Retinal pigment epithelial cell (primary cell): Measurements from ENCODE around the gene SIPA1L3.

ENCODE experiments used
- DNase-seq: peaks from one replicate; pipeline ENCODE4 v3.0.0-alpha.2; 2010; ENCODE audit warnings: low read depth
- H3K4me3 ChIP-seq: 2 replicates; pipeline ENCODE4 v1.5.1; 2011; ENCODE audit warnings: mild to moderate bottlenecking, low read length, control low read depth, moderate library complexity
- TF ChIP-seq, protein P1 (sequence below): conservative IDR thresholded peaks from 2 replicates; pipeline ENCODE4 v1.5.1; 2011; ENCODE audit warnings: low read depth, low read length, control low read depth, inconsistent platforms

The SIPA1L3 gene

DNA sequence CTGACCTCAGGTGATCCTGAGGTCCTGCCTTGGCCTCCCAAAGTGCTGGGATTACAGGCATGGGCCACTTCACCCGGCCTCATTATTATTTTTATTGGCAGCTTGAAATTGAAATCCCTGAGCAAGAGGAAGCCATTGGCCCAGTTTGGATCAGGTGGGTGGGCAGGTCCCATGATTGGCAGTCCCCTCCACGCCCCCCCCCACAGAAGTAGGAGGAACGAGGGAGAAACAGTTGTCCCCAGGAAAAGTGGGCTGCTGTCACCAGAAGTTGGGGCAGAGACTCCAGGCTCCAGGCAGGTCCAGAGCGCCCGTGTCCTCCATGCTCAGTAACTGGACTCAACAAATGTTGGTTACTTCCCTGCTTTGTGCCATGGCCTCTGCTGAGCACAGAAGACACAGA lies 70.4 kb downstream of the SIPA1L3 start:
- no peak overlapping the region for H3K4me3 ChIP-seq
- TF ChIP-seq, protein P1, sequence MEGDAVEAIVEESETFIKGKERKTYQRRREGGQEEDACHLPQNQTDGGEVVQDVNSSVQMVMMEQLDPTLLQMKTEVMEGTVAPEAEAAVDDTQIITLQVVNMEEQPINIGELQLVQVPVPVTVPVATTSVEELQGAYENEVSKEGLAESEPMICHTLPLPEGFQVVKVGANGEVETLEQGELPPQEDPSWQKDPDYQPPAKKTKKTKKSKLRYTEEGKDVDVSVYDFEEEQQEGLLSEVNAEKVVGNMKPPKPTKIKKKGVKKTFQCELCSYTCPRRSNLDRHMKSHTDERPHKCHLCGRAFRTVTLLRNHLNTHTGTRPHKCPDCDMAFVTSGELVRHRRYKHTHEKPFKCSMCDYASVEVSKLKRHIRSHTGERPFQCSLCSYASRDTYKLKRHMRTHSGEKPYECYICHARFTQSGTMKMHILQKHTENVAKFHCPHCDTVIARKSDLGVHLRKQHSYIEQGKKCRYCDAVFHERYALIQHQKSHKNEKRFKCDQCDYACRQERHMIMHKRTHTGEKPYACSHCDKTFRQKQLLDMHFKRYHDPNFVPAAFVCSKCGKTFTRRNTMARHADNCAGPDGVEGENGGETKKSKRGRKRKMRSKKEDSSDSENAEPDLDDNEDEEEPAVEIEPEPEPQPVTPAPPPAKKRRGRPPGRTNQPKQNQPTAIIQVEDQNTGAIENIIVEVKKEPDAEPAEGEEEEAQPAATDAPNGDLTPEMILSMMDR, result no peak
- no peak for DNase-seq

DNA sequence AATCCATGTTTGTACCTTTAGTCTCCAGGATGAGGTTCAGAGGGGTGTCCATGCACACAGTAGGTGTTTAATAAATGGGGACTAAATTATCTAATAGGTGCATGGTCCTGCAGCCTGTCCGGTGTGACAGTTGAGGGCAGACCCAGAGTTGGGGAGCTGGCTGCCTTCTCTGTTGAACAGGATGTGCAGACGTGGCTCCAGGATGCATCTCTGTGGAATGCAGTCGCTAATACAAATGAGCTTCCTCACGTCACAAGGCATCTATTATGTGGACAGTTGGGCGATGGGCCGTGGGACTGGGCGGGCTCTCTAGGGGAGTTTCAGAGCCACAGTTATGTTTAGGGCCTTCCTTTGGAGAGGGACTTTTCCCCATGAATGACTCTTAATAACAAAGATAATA lies 71.0 kb downstream of the SIPA1L3 start:
- no peak for DNase-seq
- TF ChIP-seq, protein P1, result no peak
- no peak overlapping the region for H3K4me3 ChIP-seq

DNA sequence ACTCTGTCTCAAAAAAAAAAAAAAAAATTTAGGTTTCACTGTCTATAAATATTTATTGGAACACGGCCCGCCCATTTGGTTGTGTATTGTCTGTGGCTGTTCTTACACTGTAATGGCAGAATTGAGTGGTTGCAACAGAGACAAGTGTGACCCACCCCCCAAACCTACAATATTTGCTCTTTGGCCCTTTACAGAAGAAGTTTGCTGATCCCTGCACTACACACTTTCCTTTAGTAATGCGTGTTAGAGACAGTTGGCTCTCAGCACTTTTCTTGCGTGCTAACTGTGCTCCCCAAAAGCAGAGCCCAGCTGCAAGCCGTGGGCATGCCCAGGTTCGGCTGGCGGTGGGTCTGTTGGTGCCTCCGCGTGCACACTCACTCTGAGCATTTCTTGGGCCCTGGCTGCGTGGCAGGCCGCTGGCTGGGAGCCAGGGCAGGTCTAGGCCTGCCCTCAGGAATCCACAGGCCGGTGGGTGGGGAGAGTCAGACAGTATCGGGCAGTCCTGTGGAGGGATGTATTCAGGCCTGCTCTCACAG lies 72.6 kb downstream of the SIPA1L3 start:
- no peak for DNase-seq
- TF ChIP-seq, protein P1, result no peak
- no peak overlapping the region for H3K4me3 ChIP-seq

DNA sequence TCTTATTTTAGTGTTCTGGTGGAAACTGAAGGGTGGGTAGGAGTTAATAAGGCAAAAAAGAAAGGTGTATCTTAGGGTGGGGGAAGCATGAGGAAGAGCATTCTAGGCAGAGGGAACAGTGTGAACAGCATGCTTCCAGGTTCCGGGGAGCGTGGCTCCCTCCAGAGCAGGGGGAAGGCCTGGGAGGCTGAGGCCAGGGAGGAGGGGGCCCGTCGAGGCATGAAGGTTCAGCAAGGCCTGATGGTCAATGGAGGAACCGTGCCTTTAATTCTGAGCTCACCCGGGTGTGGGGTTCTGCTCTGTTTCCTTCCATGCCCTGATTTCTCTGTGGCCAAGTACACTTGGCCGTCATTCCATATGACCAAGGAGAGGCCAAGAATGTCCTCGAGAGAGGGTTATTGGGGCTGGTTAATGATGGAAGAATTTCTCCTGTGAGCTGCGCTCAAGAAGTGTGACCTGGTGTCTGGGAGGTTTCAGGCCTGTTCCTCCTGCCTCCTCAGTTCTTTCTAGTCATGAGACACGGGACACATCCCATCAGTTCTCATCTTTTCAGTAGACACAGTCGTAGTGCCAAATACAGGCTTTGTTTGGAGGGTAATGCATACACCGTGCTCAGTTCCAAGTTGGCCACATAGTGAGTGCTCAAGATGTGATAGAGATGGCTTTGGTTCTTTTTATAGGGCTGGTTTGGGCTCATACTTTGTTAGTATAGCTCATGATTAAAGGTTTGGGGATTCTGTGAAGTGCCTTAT lies 73.6 kb downstream of the SIPA1L3 start:
- H3K4me3 ChIP-seq, result no peak overlapping the region
- TF ChIP-seq, protein P1, result no peak
- no peak for DNase-seq

DNA sequence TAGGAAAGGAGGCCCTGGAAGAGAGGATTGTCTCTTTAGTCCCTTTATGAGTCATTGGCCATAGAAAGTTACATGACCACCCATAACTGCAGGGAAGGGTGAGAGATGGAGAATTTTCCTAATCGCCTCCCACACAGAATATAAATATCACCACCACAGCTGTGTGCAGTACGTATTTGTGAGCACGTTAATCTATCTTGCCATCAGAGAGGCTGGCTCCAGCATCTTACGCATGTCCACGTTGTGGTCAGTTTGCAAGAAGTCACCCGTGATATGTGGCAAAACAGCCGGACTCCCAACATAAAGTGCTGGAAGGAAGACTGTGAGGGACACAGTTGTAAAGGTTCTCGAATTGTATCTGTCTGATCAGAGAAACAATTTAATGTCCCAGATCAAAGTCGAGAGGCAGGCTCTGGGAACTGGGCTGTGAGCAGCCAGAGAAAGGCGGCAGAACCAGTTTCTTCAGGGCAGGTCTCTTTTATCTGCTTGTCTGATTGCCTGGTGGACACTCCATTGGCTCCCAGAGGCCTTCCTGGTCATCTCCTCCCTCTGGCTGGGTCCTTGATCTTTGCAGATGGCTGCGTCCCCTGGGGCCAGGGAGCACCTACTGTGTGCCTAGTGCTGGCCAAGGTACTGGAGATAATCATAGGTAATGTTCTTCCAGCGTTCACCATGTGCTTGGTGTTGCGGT lies 74.9 kb downstream of the SIPA1L3 start:
- no peak for DNase-seq
- TF ChIP-seq, protein P1, result no peak

DNA sequence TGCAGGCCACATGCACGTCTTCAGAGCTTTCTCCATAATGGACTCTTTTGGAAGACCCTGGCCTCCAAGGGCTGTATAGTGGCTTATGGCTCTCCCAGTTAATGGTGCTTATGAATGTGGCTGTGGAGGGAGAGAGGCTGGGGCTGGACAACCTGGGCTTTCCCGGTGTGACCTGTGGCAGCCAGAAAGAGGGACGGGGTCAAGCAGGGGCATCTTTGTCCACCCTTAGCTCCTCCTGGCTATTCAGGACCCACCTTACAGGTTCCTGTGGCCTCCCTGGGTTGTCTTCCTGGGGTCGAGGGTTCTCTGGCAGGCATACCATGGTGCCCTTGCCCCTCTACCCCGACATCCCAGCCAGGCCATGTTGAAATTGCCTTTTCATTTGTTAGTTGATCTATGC lies 75.6 kb downstream of the SIPA1L3 start:
- H3K4me3 ChIP-seq, result no peak overlapping the region
- TF ChIP-seq, protein P1, result no peak
- DNase-seq, result no peak

More for the DNA sequence above, 74.9 kb downstream of the SIPA1L3 start:
- no peak overlapping the region for H3K4me3 ChIP-seq

DNA sequence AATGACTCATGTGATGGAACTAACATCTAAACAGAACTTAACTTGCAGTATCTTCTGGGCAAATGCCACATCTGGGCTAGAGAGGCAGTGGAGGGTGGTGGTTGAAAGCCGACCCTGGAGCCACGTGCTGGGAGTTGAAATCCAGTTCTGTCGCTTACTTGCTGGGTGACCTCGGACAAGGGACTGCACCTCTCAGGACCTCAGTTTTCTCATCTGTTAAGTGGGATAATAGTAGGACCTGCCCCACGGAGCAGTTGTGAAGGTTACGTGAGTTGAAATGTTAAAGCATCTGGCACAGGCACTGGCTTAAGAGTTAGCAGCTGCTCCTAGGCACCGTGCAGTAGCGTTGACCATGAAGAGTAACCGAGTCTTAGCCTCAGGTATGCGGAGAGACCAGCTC lies 76.1 kb downstream of the SIPA1L3 start:
- no peak overlapping the region for H3K4me3 ChIP-seq
- DNase-seq, result no peak
- TF ChIP-seq, protein P1, result no peak
